HG03159 (cell line): ENCODE measurements around the gene SERPINA4.
"Not testable (repeated sequence)": the region's sequence is repeated elsewhere in the genome, so short reads cannot be mapped to it uniquely, and the experiment has no call there.

Source experiments
- ATAC-seq: cut with Tn5 transposase; IDR thresholded peaks from one replicate; pipeline ENCODE4 v1.9.1; 2021; ENCODE audit warnings: mild to moderate bottlenecking, moderate library complexity; ENCODE audit not compliant: unreplicated experiment

The SERPINA4 gene

DNA sequence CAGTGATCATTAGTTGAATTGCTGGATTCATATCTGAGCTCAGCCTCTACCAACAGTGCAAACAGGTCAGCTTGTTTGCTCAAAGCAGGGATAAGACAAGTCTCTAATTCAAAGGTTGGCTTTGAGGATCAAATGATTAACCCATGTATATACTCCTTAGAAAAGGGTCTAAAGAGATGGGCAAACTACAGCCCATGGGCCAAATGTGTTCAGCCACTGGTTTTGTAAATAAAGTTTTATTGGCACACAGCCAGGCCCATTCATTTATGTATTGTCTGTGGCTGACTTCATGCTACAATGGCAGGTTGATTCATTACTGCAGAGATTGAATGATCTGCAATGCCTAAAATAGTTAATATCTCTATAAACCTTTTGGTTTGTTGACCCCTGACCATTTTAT lies 3.1 kb downstream of the SERPINA4 start:
- ATAC-seq, result no peak

GRCh38 chr14:94568186-94568585 lies 6.9 kb downstream of the SERPINA4 start:
- ATAC-seq, result no peak

DNA sequence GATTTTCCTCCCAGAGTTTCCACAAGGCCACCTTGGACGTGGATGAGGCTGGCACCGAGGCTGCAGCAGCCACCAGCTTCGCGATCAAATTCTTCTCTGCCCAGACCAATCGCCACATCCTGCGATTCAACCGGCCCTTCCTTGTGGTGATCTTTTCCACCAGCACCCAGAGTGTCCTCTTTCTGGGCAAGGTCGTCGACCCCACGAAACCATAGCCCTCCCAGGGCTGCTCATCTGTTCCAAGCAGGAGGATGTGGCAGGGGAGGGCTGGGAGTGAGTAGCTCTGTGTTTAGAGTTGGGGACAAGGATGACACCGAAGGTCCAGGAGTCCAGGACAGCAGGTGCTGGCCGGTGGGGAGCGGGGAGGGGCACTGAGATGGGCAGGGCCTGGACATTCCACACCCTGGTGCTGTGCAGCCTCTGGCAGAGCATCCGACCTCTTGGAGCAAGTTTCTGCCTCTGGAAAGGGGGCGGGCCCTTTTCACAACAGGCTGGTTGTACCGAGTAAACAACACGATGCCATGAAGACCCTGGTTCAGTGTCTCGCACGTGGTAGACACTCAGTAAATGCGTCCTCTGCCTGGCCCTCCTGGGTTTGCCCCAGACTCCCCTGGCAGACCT lies 8.2 kb downstream of the SERPINA4 start:
- ATAC-seq, result no peak

DNA sequence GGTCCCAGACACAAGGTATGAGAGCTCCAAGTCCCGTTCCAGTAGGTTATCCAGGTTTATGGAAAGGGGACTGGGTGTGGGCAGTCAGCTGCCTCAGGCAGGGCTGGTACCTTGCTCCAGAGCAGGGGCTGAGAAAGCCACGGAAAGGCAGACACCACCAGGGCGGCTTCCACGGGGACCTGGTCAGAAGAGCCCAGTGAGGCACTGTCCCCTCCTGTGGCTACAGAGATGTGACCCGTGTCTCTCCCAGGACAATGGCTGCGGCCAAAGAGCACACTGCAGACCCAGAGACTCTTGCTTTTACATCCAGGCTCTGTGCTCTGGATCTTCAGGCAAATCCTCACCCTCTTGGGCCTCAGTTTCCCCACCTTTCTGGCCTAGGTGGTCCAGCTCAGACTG lies 8.8 kb downstream of the SERPINA4 start:
- no peak for ATAC-seq

GRCh38 chr14:94570440-94570839 lies 9.2 kb downstream of the SERPINA4 start:
- ATAC-seq, result no peak

DNA sequence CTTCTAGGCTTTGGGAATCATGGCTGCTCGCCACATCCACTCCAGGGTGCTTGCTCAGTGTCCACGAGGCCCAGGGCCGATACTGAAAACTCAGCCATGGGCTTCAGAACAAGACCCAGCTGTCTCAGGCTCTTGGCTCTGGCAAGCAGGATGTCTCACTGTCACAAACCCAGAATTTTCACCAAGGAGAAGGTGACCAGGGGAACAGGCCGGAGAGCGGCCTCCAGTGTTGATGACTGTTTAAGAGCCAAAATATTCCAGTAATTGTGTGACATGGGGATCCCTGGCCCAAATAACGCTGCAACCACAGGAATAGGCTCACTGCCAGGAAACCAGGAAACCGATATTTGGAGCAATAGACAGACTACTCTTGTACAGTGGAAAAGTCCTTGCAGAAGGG lies 10.2 kb downstream of the SERPINA4 start:
- no peak for ATAC-seq

DNA sequence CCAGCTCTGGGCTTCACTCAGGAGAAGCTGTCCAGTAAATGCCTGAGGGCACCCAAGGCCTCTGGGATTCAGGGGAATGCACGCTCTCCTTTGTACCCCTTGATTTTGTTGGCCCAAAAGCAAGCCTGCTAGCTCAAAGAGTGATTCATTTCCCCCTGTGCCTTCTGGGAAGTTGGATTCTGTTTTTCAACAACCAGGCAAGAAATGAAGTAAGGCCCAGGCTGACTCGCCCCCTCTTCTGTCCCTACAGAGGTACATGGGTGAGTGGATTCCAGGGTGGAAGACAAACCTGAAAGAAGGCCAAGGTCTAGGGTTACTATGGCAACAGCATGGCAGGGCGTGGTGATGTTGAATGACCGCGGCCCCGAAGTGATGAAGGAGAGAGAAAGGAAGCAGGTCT lies 10.7 kb downstream of the SERPINA4 start:
- ATAC-seq, result no peak

DNA sequence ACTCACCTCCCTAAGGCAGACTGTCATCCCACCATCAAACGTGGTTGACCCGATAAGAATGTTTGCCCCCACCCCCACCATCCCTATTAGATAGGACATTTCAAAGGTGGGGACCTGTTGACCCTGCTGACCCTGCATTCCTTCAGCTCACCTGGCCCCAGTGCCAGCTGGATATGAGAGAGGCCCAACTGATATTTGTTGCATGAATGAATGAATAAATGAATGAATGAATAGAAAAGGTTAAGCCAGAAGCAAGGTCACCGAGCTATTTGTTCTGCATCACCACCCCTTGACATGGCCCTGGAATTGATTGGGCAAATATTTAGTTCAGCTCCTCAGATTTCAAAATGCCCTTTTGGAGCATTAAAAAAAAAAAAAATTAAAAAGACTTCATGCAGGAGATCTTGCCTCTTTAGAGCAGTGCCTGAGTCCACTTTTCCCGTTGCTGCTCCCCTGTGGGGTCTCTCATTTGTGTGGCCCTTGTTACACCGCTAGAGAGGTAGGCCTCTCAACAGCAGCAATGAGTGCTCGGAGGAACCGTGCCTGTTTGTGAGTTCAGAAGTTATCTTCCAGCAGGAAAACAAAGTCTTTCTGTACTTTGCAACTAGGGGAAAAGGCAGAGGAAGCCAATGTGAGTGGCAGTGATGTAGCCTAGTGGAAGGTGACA lies 11.5 kb downstream of the SERPINA4 start:
- ATAC-seq, result no peak

GRCh38 chr14:94573475-94574277 lies 12.4 kb downstream of the SERPINA4 start:
- ATAC-seq, result no peak

- no peak for ATAC-seq
Observed at GRCh38 chr14:94574336-94574735, 13.1 kb downstream of the SERPINA4 start.

- no peak for ATAC-seq
Observed at GRCh38 chr14:94575730-94576585, 14.7 kb downstream of the SERPINA4 start.

GRCh38 chr14:94577472-94577871 lies 16.2 kb downstream of the SERPINA4 start:
- not testable (repeated sequence) for ATAC-seq

GRCh38 chr14:94578712-94579111 lies 17.5 kb downstream of the SERPINA4 start:
- ATAC-seq, result no peak

- no peak for ATAC-seq
Observed at GRCh38 chr14:94581127-94581999, 20.1 kb downstream of the SERPINA4 start, which contains the start of gene SERPINA5. TSS of gene SERPINA5 (plus strand) at chr14:94581426. CDS start at chr14:94587363, 5,937 bp downstream.

GRCh38 chr14:94582199-94582750 lies 21.0 kb downstream of the SERPINA4 start:
- ATAC-seq, result no peak

DNA sequence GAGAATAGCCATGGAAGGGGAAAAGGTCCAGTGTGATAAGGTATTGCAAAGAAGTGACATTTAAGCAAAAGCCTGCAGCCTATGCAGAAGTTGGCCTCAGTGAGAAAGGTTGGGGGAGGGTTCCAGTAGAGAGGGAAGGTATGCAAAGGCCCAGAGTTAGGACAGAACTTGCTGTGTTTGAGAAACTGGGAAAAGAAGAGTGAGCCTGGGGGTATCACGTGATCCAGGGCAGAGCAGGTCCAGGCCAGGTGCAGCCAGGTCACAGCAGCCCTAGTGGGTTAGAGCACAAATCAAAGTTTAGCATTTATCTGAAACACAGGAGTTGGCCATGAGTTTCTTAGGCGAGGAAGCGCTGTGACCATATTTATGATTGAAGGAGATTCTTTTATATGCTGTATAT lies 21.6 kb downstream of the SERPINA4 start:
- no peak for ATAC-seq

DNA sequence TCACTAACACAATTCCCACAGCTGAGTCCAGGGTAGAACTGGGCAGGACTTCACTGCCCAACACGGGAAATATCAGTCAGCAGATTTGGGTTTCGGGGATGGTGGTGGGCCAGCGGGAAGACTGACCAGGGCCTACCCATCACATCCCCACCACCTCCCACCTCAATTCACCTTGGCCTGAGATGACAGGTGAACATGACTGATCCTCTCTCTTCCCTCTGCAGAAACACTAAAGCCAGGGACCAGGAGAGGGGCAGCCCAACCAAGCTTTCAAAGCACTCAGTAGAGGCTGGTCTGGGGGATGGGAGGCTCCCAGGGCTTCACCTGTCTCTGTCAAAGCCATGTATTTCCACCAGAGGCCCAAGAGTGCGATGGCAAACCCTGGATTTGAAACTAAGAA lies 22.3 kb downstream of the SERPINA4 start:
- no peak for ATAC-seq

DNA sequence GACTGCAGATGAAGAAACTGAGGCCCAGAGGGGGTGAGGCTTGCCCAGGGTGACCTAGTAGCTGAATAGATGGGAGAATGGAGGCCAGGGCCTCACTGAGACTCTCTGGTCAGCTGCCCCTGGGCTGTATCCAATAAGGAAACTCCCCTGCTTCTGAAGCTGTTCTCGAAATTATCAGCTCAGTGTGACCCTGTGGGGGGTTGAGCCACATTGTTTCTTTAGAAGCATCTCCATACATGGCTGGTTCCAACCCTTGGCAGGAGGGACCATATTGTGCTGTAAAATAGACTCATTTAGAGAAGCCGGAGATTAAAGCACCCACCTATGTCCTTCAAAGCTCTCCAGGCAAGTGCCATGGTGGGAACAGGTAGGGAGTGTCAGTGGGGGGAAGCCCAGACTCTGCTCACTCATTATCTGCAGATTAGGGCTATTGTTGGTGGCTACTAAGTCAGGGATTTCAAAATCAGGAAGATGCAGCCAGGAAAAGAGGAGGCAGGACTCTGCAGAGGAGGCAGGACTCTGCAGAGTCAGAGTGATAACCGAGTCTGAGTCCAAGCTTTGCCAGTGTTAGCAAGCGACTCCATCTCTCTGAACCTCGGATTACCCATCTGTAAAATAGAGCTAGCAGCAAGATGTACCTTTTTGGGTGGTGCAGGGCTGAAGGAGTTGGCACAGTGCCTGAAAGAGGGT lies 23.5 kb downstream of the SERPINA4 start:
- ATAC-seq, result no peak

DNA sequence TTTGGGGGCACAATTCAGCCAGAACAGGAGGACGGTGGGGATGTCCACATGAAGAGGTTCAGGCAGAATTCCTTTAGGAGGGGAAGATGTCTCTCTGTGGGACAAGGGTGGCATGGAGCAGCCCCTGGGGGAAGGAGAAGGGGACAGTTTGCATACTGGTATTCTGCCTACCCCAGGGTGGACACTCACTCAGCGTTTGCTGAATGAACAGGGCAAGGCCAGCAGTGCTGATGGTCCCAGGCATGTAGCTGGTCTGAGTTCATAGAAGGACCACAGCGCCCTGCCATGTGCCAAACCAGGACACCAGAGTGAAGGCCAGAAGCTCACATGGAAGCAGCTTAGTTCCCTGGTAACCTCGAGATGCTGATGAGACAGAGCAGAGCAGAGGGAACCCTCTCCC lies 25.4 kb downstream of the SERPINA4 start:
- no peak for ATAC-seq
